GM10847 (cell line): ENCODE data around the gene PTGER1.

Experiments used
- POLR2A ChIP-seq: IDR thresholded peaks from 2 replicates; pipeline ENCODE4 v1.6.1; 2011; ENCODE audit not compliant: insufficient read length; ENCODE audit errors: extremely low read depth

The PTGER1 gene, protein sequence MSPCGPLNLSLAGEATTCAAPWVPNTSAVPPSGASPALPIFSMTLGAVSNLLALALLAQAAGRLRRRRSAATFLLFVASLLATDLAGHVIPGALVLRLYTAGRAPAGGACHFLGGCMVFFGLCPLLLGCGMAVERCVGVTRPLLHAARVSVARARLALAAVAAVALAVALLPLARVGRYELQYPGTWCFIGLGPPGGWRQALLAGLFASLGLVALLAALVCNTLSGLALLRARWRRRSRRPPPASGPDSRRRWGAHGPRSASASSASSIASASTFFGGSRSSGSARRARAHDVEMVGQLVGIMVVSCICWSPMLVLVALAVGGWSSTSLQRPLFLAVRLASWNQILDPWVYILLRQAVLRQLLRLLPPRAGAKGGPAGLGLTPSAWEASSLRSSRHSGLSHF

DNA sequence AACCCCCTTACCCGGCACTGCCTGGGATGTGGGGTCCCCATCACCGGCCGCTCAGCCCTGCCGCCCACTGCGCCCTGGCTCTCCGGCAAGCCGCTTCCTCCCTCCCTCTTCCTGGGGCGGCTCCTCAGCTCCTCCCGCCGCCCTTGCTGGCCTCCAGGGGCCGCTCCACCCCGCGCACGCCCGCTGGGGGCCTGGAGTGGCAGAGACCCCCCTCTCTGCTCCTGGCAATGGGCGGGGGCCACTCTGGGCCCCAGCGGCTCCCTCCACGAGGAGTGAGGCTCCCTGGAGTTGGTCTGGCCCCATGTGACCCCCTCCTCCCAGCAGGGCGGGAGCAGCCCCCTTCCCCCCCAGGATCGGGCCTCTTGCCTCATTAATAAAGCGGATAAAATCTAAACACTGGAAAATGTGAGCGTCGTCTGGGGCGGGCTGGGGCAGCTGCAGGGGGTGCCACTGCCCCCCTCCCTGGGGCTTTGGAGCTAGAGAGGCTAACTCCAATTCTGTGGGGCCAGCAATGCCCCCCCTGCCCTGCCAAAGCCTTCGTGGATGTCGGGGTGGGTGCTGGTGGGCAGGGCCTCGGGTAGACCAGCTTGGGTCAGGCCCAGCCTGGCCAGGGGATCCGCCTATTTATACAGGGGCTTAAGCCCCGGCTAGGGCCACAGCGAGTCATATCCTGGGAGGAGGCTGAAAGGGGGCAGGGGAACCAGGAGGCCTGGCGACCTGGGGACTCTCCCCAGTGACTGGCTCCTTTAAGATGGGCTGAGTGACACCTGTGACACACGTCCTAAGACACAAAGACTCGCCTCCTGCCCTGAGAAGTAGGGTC, at the start of gene PTGER1:
Gene PTGER1 (minus strand): TSS at position 104 of the 823 bp plus-strand sequence. CDS start 1,034 bp downstream, outside the sequence.
- no peak for TF ChIP-seq POLR2A

DNA sequence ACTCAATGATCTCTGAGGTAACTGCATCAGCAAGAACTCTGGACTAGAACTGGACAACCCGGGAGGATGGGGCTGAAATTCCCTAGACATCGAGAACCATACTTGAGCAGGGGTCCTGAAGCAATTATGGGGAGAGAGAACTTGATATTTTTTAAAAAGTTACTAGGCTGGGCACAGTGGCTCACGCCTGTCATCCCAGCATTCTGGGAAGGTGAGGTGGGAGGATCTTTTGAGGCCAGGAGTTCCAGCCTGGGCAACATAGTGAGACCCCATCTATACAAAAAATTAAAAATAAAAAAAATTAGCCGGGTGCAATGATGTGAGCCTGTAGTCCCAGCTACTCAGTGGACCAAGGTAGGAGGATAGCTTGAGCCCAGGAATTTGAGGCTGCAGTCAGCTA, 45.4 kb upstream of the PTGER1 start:
- no peak for TF ChIP-seq POLR2A

DNA sequence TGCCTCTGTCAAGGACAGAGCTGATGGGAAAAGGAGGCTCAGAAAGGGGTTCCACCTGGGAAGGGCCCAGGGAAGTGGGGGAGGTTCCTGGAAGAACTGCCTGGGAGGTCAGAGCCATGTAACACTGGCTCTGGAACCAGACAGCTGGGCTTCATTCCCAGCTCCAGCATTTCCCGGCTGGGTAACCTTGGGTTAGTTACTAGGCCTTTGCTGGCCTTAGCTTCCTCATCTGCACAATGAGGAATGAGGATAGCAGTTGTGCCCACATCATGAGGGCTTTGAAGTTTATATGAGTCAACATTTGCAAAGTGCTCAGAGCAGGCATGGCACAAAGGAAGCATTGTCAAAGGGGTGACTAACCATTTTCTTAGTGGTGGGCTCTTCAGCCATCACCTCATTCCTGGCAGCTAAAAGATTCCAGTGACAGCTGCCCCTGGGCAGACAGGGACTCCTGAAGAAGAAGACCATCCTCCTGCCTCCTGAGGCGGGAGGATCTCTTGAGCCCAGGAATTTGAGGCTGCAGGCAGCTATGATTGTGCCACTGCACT, 44.8 kb upstream of the PTGER1 start:
- no peak for TF ChIP-seq POLR2A

DNA sequence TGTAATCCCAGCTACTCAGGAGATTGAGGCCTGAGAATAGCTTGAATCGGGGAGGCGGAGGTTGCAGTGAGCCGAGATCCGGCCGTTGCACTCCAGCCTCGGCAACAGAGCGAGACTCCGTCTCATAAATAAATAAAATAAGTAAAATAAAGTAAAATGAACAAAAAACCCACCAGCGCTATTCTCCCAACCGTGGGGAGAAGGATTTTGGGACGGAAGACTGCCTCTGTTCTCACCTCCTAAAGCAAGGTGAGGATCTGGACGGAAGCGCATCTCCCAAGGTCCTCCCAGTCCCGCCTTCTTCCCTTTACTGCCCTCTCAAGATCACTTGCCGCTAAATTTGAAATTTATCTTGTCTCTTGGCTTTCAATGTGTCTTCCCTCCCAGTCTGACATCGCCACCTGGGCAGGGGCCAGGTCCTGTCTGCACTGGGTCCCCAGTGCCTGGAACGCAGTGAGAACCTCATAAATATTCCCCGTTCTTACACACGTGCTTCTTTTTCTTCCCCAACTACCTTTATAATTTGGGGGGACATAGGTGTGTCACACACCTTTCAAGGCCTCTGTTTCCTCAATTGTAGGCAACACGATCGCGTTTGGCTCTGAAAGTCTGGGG, 44.2 kb upstream of the PTGER1 start:
- TF ChIP-seq POLR2A, result no peak

DNA sequence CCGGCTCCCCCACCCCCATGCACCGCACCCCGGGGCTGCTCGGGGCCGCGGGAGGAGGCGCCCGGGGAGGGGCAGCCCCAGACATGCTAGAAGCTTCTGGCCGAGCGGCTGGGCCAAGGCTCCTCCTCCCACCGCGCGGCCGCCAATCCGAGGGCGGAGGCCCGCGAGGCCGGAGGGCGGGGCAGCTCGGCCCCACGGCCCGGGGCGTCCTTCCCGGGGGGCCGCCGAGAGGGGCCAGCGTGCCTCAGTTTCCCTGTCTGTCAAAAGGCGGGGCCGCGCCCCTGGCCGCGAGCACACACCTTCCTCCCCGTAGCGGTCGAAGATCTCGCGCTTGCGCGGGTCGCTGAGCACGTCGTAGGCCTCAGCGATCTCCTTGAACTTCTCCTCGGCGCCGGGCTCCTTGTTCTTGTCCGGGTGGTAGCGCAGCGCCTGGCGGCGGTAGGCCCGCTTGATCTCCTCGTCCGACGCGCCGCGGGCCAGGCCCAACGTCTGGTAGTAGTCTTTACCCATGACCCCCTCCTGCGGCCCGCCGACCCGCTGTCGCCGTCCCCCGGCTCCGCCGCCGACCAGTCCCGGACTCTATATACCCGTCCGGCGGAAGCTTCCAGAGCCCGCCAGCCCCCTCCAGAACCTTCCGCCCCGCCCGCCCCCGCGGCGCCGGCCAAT, 42.8 kb upstream of the PTGER1 start, which contains the start of gene DNAJB1:
Gene DNAJB1 (minus strand): TSS at position 558 of the 666 bp plus-strand sequence. CDS start 48 bp downstream, at position 510.
- TF ChIP-seq POLR2A, result peak; percentile 96

DNA sequence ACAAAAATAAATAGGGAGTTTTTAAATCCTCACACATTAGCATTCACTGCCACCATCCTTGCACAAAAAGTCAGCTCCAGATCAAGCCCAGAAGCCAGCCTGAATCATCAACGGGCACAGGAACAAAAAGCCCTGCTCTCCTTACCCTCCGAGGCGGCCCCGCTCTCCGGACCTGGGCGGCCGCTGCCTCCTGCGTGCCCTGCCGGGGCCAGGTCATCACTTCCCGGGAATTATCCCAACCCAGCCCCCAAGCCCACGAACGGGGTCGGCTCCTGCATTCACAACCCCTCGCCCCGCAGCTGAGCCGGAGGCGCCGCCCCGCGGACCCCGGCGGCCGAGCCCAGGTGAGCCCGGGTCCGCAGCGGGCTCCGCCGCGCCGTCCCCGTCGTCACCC, 42.3 kb upstream of the PTGER1 start:
- no peak for TF ChIP-seq POLR2A

DNA sequence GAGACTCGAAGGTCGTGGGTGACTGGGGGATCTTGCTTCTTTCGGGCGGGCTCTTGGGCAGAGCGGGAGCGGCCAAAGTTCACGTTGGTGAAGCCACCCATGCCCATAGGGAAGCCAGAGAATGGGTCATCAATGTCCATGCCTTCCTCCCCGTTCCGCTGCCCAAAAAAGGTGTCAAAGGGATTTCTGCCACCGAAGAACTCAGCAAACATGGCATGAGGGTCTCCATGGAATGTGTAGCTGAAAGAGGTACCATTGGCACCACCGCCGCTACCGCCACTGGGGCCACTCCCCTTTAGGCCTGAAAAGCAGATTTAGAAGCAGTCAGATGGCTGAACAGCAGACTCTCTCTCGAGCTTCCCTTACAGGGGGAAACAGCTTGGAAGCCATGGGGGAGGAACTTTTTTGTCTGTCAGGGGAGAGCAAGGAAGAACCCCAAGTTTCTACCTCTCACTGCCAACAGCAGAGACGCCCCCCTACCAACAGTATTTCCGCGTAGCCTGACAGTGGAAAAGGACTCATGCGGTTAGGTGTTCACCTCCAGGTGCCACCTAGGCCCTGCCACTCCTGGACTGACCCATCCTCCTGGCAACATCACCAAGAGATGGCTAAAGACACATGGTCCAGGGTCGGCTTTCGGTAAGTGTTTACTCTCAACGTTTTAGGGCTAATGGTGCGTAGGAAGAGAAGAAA, 41.7 kb upstream of the PTGER1 start:
- TF ChIP-seq POLR2A, result no peak

DNA sequence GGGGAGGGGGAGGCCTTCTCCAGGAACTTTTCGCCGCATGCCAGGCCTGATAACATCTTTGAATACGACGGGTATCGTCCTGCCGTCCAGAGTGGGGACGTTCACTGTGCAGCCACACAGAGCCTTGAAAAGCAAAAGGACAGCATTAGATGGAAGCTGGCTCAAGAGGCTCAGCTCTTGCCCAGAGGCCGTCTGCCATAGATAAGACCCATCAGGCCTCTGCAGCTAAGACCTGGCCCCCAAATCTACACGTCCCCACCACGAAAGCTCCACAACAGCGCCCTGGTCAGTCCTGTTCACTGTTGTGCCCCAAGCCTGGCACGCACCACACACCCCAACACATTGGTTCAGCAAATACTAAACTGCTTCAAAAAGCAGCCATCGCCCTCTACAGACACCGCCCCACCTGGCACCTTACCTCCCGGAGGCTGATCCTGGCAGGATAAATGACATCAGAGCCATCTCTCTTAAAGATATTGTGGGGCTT, 40.9 kb upstream of the PTGER1 start:
- TF ChIP-seq POLR2A, result no peak

DNA sequence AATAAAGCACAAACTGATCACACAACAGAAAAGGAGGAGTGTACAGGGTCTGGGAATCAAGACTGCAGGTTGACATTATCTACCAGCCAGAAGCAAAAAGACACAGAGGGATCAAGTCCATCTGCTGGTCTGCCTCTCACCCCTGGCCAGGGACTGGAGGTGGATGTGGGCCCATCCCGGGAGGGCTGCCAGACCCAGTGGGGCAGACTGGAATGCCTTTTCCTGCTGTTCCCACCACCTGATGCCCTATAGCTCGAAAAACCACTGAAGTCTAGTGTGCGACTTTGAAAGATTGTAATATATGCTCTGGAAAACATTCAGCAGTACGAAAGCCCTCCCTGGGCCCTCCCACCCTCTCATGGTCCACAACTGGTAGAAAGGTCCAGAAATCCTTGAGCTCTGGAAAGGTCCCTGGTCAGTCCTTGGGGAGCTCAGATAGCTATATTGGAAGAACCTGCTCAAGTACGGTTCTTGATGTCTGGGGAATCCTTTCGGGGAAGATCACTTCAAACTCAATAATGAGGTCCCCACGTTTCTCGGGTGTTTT, 40.4 kb upstream of the PTGER1 start:
- no peak for TF ChIP-seq POLR2A

DNA sequence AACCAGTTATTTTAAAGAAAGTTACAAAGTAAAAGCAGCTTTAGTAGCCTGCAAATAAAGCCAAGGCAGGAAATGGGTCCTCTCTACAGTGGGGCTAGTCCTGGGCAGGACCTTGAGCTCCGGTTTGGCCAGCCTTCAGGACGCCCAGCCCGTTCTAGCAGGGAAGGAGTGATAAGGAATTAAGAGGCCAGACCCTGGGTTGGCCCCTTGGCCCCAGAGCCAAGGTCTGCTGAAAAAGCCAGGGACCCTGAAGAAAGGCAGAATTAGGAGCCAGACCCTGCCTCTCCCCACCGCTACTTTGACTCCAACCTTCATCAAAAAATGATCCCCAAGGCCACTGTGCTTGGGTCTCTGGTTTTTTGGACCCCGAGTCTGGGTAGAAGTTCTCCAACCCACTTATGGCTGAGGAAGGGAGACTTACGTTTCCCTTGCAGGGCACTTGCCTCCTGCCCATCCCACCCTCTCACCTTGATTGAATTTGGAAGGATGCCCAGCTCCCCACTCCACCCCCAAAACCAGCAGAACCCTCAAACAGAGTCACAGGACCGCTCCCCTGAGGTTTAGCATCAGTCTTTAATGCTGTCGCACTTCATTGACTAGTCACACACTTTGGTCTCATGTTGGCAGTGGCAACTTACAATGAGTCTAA, 39.2 kb upstream of the PTGER1 start:
- no peak for TF ChIP-seq POLR2A

DNA sequence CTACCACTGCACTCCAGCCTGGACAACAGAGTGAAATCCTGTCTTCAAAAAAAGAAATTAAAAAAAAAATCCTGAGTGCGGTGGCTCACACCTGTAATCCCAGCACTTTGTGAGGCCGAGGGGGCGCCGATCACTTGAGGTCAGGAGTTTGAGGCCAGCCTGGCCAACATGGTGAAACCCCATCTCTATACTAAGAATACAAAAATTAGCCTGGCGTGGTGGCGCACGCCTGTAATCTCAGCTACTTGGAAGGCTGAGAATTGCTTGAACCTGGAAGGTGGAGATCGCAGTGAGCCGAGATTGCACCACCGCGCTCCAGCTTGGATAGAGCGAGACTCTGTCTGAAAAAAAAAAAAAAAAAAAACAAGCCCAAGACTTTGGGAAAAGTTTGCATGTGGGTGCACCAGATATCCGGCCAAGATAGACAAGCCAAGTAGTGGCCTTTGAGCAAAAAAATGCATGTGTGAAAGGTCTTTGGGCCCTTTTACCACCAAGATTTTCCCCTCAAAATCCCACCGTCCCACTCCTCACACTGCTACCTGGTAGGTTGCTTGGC, 37.3 kb upstream of the PTGER1 start:
- no peak for TF ChIP-seq POLR2A

DNA sequence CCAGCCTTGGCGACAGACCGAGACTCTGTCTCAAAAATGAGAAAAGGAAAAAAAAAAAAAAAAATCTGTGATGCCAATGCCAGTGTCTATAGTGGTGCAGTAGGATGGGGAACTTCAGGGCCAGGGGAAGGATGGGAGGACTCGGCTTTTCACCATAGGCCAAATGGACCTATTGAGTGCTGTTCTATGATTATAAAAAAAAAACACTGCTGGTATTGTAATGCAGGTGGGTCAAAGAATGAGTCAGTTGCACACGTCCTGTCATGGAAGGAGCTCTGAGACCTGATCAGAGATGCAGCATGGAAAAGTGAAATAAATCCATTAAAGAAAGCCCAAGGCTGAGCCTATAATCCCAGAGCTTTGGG, 36.1 kb upstream of the PTGER1 start:
- TF ChIP-seq POLR2A, result no peak
